GM12878 (cell line): ENCODE results near the gene ROBO1. TPM values are rescaled to one million over a fixed set of nuclear protein-coding genes. Genes with fewer than 3 reads are reported as not detected.

Experiments
- ATAC-seq: fragments of 200-7000 bp; cut with Tn5 transposase; 3 replicates; pipeline ENCODE4 v1.9.1; 2020; ENCODE audit warnings: mild to moderate bottlenecking, moderate library complexity
- BruUV-seq: library from RNA; stranded (reverse); fragments of 400-500 nt; replicated peaks from 2 replicates; lab custom pipeline; 2021; lab: Mats Ljungman, UMichigan
- CTCF ChIA-PET: fragments of 300-600 bp; sonication (Branson Sonifier 250); formaldehyde crosslinking; extraction: SDS; loops from one replicate; lab custom pipeline; 2021; ENCODE audit warnings: inconsistent platforms; lab: Yijun Ruan, JAX
- POLR2A ChIA-PET: fragments of 350-600 bp; formaldehyde crosslinking; extraction: SDS; loops from one replicate; lab custom pipeline; 2021; ENCODE audit warnings: inconsistent platforms; lab: Charles Lee
- RAD21 ChIA-PET: fragments of 300-600 bp; sonication (Branson Sonifier 250); formaldehyde crosslinking; loops from one replicate; lab custom pipeline; 2023; ENCODE audit warnings: antibody characterized with exemption; ENCODE audit not compliant: unreplicated experiment; lab: Charles Lee
- SMC1A ChIA-PET: fragments of 300-600 bp; sonication (Branson Sonifier 250); formaldehyde crosslinking; loops from one replicate; lab custom pipeline; 2023; ENCODE audit not compliant: unreplicated experiment, uncharacterized antibody; lab: Charles Lee
- DNase-seq: peaks from one replicate; pipeline ENCODE4 v3.0.0-alpha.2; 2011; ENCODE audit warnings: low read depth, low spot score
- FAIRE-seq: peaks from 3 replicates; lab custom pipeline; 2011; peaks lifted over from hg19 to GRCh38; lab: Jason Lieb, UNC
- H2AFZ ChIP-seq: 2 replicates; pipeline ENCODE4 v1.6.0; 2011; ENCODE audit warnings: low read depth, low read length, control low read depth; ENCODE audit not compliant: control insufficient read depth
- H3K27ac ChIP-seq: 2 replicates; pipeline ENCODE4 v1.5.1; 2011; ENCODE audit warnings: control low read depth; ENCODE audit not compliant: control insufficient read depth, insufficient read depth
- H3K27me3 ChIP-seq, 2 experiments: replicated peaks in 1 of 2; 2 replicates each; pipeline versions ENCODE4 v1.6.0 to v1.6.1; 2011; ENCODE audit warnings: low read length in 1 of 2; ENCODE audit not compliant: control insufficient read depth in 2 of 2, insufficient read depth in 2 of 2
- H3K36me3 ChIP-seq, 2 experiments: 2 replicates each; pipeline ENCODE4 v1.5.1; 2011; ENCODE audit warnings: low read length in 1 of 2; ENCODE audit not compliant: control insufficient read depth in 2 of 2, insufficient read depth in 2 of 2
- H3K4me1 ChIP-seq: 2 replicates; pipeline ENCODE4 v1.6.1; 2011; ENCODE audit warnings: mild to moderate bottlenecking, low read length, moderate library complexity, mixed read lengths; ENCODE audit not compliant: control insufficient read depth, insufficient read depth
- H3K4me2 ChIP-seq: 2 replicates; pipeline ENCODE4 v1.6.0; 2011; ENCODE audit warnings: control low read depth; ENCODE audit not compliant: control insufficient read depth, insufficient read depth
- H3K4me3 ChIP-seq: fragments of 200-600 bp; sonication (generic); 2 replicates; pipeline ENCODE4 v1.5.1; 2016
- H3K79me2 ChIP-seq: 2 replicates; pipeline ENCODE4 v1.6.0; 2011; ENCODE audit warnings: low read length; ENCODE audit not compliant: control insufficient read depth, insufficient read depth
- H3K9ac ChIP-seq: 2 replicates; pipeline ENCODE4 v1.8.0; 2011; ENCODE audit warnings: low read length, control low read depth, mixed read lengths; ENCODE audit not compliant: control insufficient read depth, insufficient read depth
- H3K9me3 ChIP-seq: replicated peaks from 3 replicates; pipeline ENCODE4 v1.5.1; 2011; ENCODE audit warnings: mild to moderate bottlenecking, low read length; ENCODE audit not compliant: control insufficient read depth, insufficient read depth
- H4K20me1 ChIP-seq: 2 replicates; pipeline ENCODE4 v1.6.0; 2011; ENCODE audit not compliant: control insufficient read depth, insufficient read depth
- ESRRA ChIP-seq: IDR thresholded peaks from 2 replicates; pipeline ENCODE4 v1.6.1; 2012; ENCODE audit warnings: mild to moderate bottlenecking, low read length, improper control_type of control experiment
- FOXK2 ChIP-seq: fragments of 450-650 bp; IDR thresholded peaks from 2 replicates; pipeline ENCODE4 v1.6.1; 2017; ENCODE audit warnings: mild to moderate bottlenecking, moderate library complexity
- JUND ChIP-seq: IDR thresholded peaks from 2 replicates; pipeline ENCODE4 v1.6.1; 2012; ENCODE audit warnings: low read depth, mild to moderate bottlenecking, low read length, improper control_type of control experiment, moderate library complexity
- LARP7 ChIP-seq: fragments of 450-650 bp; IDR thresholded peaks from 2 replicates; pipeline ENCODE4 v1.6.1; 2017; ENCODE audit warnings: mild to moderate bottlenecking
- MTA3 ChIP-seq: IDR thresholded peaks from 2 replicates; pipeline ENCODE4 v1.6.1; 2012; ENCODE audit warnings: low read length, inconsistent platforms, borderline replicate concordance
- NFXL1 ChIP-seq: fragments of 450-650 bp; IDR thresholded peaks from 2 replicates; pipeline ENCODE4 v1.6.1; 2017; ENCODE audit warnings: antibody characterized with exemption, mild to moderate bottlenecking, borderline replicate concordance
- PAX8 ChIP-seq: fragments of 450-650 bp; IDR thresholded peaks from 2 replicates; pipeline ENCODE4 v1.6.1; 2017; ENCODE audit warnings: mild to moderate bottlenecking, moderate library complexity
- ZNF622 ChIP-seq: fragments of 450-650 bp; IDR thresholded peaks from 2 replicates; pipeline ENCODE4 v1.6.1; 2017; ENCODE audit warnings: mild to moderate bottlenecking, inconsistent platforms
- ZSCAN29 ChIP-seq: fragments of 450-650 bp; IDR thresholded peaks from 2 replicates; pipeline ENCODE4 v1.6.1; 2017; ENCODE audit warnings: mild to moderate bottlenecking, moderate library complexity
- WGBS: methylation state at CpG from one replicate; pipeline ENCODE4 v1.1.6; 2016; ENCODE audit warnings: low lambda C conversion rate; ENCODE audit not compliant: insufficient replicate concordance, insufficient coverage; ENCODE audit errors: missing lambda C conversion rate; 5-methylcytosine and 5-hydroxymethylcytosine counted together
- in situ Hi-C: fragments of 300-500 bp; cut with MboI; formaldehyde crosslinking; loops from 9 replicates; pipeline ENCODE4 v1.14.3; 2018; ENCODE audit warnings: mixed read lengths
- intact Hi-C: fragments of 100-400 bp; cut with micrococcal nuclease; formaldehyde crosslinking; loops from one replicate; pipeline ENCODE4 v1.14.2; 2022; ENCODE audit not compliant: unreplicated experiment
- polyA plus RNA-seq, 11 experiments: library from polyadenylated mRNA; depleted of rRNA in 4 of 11; unstranded in 6 of 11; stranded (reverse) in 5 of 11; fragments of >200 nt; fragmentation: Nextera tagmentation in 4 of 11; fragmentation: Illumina TruSeq in 1 of 11; extraction: Ambion mirVana in 4 of 11; extraction: Trizol in 1 of 11; gene quantifications; 1 replicate in 1 of 11; 2 replicates in 10 of 11; pipeline versions ENCODE4 v1.2.1 to v1.2.3, GENCODE V29; 2011 to 2016; ENCODE audit warnings: inconsistent platforms in 2 of 11, missing spikeins in 2 of 11, low read depth in 1 of 11
- total RNA-seq, 4 experiments: library from RNA; depleted of rRNA in 3 of 4; stranded (reverse); fragments of >200 nt in 3 of 4; fragmentation: Illumina TruSeq in 1 of 4; extraction: Trizol in 1 of 4; gene quantifications; 2 replicates each; pipeline versions ENCODE4 v1.2.1 to v1.2.3, GENCODE V29; 2013 to 2021
- TF ChIP-seq, protein P1 (sequence below): IDR thresholded peaks from 2 replicates; pipeline ENCODE4 v1.6.1; 2012; ENCODE audit warnings: low read depth, low read length, improper control_type of control experiment
- TF ChIP-seq, protein P2 (sequence below): fragments of 450-650 bp; formaldehyde crosslinking; IDR thresholded peaks from 2 replicates; pipeline ENCODE4 v1.5.0; 2022; ENCODE audit warnings: mild to moderate bottlenecking, missing genetic modification characterization
- TF ChIP-seq, protein P3 (sequence below): fragments of 450-650 bp; IDR thresholded peaks from 2 replicates; pipeline ENCODE4 v1.6.1; 2017; ENCODE audit warnings: mild to moderate bottlenecking, moderate library complexity

ROBO1 gene
- total and polyA plus RNA-seq, 10 of the 15 experiments (the other 5 are each of a cell fraction or from before 2014, with no cell fraction given): 0.29 to 46.5 (median 1.2) TPM

DNA sequence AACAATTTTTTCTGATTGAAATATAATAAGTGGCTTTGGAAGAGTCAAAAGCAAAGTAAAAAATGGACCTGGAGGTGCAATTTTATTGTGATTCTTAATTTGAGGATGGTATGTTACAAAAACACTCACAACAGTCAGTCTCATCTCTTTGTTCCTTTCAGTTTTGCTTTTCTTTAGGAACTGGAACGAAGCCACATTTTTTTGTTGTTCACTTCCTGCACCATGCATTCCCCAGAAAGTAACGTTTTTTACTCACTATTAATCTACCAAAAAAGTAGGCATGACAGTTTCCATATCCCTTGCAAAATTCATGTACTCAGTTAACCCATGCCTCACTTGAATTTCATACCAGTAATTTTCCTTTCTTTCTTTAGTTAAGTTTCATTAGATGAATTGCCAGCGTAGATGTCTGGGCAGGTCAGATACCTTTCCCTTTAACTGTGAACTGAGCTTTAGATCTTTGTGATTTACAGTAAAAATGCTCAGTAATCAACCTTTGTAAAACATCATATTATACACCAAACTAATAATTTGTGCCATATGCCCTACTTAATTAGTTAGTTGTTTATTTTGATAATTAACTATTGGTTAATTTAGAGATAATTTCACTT, 384.3 kb downstream of the ROBO1 start (continued):
- TF ChIP-seq, protein P1, sequence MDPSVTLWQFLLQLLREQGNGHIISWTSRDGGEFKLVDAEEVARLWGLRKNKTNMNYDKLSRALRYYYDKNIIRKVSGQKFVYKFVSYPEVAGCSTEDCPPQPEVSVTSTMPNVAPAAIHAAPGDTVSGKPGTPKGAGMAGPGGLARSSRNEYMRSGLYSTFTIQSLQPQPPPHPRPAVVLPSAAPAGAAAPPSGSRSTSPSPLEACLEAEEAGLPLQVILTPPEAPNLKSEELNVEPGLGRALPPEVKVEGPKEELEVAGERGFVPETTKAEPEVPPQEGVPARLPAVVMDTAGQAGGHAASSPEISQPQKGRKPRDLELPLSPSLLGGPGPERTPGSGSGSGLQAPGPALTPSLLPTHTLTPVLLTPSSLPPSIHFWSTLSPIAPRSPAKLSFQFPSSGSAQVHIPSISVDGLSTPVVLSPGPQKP: no peak
- no peak for TF ChIP-seq JUND

DNA sequence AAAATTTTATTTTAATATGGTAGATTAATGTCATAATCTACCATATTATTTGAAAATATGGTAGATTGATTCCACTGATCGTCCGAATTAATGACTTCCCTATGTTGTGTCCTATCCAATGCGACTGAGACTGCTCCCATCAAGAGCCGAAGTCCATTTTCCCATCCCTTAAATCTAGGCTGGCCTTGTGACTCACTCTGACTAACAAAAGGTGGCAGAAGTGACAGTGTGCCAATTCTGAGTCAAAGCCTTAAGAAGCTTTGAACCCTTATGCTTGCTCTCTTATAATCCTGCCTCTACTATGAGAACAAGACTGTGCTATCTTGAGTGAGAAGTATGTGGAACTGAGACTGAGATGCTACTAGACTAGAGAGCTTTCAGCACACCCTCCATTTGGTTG, 387.2 kb downstream of the ROBO1 start:
- 26% methylated on average over 4 of the region's 4 CpGs for WGBS
- ChIA-PET POLR2A (no interaction called here), RAD21 (interaction anchor here (1.3 kb wide), 1 partner anchor 735 kb away, joined by 3 read pairs; no protein-coding TSS in a partner anchor), CTCF (no interaction called here), SMC1A (no interaction called here)
- no peak for ATAC-seq
- no peak for FAIRE-seq
- no TSS peak for BruUV-seq
- no peak overlapping the region for H3K27ac ChIP-seq
- in situ Hi-C loops: no loop called here
- no peaks in the 10 kb centered on the region for H3K36me3 ChIP-seq
- H3K79me2 ChIP-seq: no peaks in the 10 kb centered on the region
- no peaks in the 10 kb centered on the region; a peak in 1 of 4 replicates for H3K27me3 ChIP-seq
- TF ChIP-seq ESRRA (no peak), PAX8 (no peak), NFXL1 (no peak), MTA3 (no peak), ZSCAN29 (no peak), LARP7 (no peak), ZNF622 (no peak), FOXK2 (no peak)
- TF ChIP-seq, protein P2, sequence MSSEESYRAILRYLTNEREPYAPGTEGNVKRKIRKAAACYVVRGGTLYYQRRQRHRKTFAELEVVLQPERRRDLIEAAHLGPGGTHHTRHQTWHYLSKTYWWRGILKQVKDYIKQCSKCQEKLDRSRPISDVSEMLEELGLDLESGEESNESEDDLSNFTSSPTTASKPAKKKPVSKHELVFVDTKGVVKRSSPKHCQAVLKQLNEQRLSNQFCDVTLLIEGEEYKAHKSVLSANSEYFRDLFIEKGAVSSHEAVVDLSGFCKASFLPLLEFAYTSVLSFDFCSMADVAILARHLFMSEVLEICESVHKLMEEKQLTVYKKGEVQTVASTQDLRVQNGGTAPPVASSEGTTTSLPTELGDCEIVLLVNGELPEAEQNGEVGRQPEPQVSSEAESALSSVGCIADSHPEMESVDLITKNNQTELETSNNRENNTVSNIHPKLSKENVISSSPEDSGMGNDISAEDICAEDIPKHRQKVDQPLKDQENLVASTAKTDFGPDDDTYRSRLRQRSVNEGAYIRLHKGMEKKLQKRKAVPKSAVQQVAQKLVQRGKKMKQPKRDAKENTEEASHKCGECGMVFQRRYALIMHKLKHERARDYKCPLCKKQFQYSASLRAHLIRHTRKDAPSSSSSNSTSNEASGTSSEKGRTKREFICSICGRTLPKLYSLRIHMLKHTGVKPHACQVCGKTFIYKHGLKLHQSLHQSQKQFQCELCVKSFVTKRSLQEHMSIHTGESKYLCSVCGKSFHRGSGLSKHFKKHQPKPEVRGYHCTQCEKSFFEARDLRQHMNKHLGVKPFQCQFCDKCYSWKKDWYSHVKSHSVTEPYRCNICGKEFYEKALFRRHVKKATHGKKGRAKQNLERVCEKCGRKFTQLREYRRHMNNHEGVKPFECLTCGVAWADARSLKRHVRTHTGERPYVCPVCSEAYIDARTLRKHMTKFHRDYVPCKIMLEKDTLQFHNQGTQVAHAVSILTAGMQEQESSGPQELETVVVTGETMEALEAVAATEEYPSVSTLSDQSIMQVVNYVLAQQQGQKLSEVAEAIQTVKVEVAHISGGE (CRISPR knock-in tag): no peak
- TF ChIP-seq, protein P3, sequence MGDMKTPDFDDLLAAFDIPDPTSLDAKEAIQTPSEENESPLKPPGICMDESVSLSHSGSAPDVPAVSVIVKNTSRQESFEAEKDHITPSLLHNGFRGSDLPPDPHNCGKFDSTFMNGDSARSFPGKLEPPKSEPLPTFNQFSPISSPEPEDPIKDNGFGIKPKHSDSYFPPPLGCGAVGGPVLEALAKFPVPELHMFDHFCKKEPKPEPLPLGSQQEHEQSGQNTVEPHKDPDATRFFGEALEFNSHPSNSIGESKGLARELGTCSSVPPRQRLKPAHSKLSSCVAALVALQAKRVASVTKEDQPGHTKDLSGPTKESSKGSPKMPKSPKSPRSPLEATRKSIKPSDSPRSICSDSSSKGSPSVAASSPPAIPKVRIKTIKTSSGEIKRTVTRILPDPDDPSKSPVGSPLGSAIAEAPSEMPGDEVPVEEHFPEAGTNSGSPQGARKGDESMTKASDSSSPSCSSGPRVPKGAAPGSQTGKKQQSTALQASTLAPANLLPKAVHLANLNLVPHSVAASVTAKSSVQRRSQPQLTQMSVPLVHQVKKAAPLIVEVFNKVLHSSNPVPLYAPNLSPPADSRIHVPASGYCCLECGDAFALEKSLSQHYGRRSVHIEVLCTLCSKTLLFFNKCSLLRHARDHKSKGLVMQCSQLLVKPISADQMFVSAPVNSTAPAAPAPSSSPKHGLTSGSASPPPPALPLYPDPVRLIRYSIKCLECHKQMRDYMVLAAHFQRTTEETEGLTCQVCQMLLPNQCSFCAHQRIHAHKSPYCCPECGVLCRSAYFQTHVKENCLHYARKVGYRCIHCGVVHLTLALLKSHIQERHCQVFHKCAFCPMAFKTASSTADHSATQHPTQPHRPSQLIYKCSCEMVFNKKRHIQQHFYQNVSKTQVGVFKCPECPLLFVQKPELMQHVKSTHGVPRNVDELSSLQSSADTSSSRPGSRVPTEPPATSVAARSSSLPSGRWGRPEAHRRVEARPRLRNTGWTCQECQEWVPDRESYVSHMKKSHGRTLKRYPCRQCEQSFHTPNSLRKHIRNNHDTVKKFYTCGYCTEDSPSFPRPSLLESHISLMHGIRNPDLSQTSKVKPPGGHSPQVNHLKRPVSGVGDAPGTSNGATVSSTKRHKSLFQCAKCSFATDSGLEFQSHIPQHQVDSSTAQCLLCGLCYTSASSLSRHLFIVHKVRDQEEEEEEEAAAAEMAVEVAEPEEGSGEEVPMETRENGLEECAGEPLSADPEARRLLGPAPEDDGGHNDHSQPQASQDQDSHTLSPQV: no peak
- H3K9ac ChIP-seq: no peak overlapping the region
- H4K20me1 ChIP-seq: no peaks in the 10 kb centered on the region
- no peak for DNase-seq
- no peaks in the 10 kb centered on the region for H3K9me3 ChIP-seq
- no peak overlapping the region for H3K4me2 ChIP-seq
- no peak overlapping the region for H2AFZ ChIP-seq
- intact Hi-C loops: no loop called here
- H3K4me3 ChIP-seq: no peak overlapping the region
- no peaks in the 10 kb centered on the region for H3K4me1 ChIP-seq
